HG02870 (cell line): ENCODE measurements around the gene LSM8.
A peak's percentile ranks its signal among the peaks of the same experiment; 100 is the strongest.
"Not testable (repeated sequence)": the region's sequence is repeated elsewhere in the genome, so short reads cannot be mapped to it uniquely, and the experiment has no call there.

Experiments used
- ATAC-seq: cut with Tn5 transposase; IDR thresholded peaks from one replicate; pipeline ENCODE4 v1.9.1; 2021; ENCODE audit warnings: mild to moderate bottlenecking, moderate library complexity; ENCODE audit not compliant: unreplicated experiment

Gene LSM8

DNA sequence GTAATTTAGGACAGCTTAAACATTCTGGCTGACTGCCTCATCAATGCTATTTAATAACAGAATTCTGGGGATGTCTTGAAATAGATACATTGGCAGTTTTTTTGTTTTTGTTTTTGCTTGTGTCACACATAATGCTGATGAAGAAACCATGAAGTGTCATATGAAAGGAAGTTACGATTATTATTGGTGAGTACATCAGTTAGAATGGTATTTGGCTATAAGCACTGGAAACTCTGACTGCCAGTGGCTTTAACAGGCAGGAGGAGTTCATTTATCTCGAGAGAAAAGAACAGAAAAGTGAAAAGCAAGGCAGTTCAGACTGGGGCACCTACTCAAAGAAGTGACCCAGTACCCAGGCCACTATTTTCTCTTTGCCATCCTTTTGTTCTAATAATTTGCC, 18.1 kb downstream of the LSM8 start:
- ATAC-seq = no peak

DNA sequence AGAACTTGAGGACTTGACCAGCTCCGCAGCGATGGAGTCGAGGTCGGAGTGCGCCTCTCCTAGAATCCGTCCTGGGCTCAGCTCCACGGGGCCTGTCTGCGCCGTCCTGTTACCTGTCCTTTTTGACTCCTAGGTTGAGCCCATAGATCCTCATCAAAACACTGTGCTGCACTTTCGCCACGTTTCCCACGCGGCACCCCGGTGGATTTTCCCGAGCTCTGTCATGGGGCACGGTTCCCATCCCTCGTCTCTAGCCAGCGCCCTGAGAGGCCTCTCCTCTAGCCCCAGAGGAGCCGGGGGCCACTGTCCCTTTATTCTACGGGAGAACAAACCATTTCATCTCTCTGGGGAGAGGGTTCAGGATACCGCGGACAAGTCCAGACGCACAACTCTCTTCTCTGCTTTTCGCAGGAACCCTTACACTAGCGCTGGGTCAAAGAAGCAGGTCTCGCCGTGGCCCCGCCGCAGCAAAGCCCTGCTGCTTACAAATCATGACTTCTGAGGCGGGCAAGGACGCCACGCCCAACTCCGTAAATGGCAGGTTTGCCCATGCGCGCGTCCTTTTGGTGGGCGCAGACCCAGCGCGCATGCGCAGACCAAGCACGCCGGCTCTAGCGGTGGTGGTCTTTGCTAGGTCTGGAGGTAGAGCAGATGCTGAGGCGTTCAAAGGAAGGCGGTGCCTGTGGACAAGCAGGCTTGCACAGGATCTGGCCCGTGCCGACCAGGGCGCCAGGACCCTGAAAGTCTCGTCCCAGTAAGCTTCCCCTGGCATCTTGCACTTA, 30.3 kb downstream of the LSM8 start:
- peak; percentile 96 for ATAC-seq

DNA sequence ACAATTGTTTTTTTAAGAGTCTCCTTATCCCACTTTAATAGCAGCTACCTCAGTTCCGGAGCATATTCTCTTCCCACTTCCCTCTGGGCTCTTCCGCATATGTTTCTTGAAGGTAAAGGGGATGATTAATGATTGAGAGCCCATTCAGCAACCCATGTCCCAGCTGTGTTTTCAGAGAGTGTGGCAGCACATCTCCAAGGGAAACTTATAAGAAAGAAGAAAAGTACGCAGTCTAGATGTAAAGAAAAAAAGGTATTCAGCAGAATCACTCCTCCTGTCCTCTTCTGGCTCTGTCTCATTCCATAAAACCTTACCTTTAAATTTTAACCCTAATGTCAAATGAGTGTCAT, 30.8 kb downstream of the LSM8 start:
- peak; percentile 1 for ATAC-seq

DNA sequence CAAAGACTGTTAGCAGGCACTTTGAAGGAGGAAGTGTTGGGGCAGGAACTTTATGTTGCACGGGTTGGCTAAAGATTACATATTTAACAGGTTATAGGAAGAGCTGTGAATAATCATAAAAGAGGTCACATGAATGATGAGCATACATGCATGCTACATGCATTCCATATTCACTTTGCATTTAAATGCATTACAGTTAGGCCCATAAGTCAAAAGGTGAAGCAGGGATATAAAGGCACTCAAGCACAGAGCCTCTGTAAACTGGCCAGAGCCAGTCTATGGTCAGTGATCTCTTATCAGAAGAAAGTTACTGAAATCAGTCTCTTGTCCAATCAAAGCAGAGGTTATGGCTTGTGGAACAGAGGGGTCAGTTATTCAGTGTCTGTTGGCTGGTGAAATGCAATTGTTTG, 33.3 kb downstream of the LSM8 start:
- no peak for ATAC-seq

DNA sequence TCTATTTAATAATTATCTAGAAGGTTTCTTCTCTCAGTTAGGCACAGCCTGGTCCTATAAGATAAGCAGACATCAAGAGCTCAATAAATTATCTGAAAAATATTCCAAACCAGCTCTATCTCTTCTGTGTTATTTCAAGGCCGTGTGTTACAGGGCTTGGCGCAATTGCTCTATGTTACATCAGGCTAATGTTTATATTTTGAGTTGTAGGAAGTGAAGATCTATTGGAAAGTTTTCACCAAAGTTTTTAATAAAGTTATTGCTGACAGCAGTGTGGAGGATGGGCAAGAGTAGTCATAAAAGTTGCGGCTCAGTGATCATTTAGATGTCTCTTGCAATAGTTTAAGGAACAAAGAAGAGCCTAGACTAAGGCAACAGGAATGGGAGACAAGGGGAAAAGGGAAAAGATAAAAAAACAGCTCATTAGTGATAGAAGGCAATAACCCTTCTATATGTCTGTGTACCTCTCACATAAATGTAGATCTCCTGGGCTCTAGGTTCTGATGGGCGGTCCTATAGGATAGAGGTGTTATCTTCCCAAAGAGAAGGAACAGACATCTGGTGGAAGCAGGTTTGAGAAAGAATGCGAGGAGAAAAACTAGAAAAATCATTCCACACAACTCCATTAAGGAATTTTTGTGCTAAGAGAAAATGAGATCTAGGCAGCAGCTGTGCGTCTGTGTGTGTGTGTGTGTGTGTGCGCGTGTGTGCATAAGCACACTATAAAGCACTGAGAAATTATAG, 34.6 kb downstream of the LSM8 start:
- no peak for ATAC-seq

DNA sequence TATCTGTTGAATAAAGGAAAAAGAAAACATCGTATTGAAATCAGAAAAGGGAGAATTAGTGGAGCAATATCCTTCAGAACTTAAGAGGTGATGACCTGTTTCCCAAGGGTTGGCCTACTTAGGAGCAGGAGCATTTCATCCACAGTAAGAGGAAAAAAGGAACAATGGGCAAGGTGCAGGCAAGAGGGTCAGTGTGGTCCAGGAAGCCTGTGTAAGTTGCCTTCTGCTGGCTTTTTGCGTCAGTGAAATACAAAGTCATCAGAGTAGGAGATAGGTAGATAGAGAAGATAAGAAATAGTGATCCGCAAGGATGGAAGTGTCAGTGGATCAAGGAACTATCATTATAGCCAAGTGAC, 35.2 kb downstream of the LSM8 start:
- no peak for ATAC-seq

DNA sequence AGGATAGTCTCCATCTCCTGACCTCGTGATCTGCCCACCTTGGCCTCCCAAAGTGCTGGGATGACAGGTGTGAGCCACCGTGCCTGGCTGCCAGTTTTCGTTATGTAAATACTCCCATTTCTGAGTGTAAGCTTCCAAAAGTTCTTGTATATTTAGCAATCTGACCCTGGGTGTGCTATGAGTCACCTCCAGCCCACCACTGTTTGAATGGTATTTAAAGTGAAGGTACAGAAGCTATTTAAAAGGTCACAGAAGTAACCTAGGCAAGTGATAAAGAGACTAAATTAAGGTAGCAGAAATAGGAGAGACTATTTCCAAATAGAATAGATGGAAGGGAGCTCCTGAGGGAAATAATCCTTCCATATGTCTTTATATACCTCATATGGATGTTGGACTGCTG, 36.6 kb downstream of the LSM8 start:
- no peak for ATAC-seq

DNA sequence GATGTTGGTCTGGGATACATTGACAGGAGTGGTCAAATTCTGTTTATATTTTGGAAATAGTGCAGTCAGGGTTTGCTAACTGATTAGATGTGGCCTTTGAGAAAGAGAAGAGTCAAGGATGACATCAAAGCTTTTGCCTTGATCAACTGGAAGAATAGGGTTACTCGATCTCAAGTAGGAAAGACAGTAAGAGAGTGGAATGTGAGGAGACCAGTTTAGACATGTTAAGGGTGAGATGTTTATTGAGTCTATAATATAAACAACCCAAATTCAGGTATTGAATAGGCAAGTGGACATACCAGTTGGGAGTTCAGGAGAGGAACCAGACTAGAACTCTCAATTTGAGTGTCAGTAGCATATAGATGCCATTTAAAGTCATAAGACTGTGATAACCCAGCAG, 38.6 kb downstream of the LSM8 start:
- ATAC-seq = no peak

DNA sequence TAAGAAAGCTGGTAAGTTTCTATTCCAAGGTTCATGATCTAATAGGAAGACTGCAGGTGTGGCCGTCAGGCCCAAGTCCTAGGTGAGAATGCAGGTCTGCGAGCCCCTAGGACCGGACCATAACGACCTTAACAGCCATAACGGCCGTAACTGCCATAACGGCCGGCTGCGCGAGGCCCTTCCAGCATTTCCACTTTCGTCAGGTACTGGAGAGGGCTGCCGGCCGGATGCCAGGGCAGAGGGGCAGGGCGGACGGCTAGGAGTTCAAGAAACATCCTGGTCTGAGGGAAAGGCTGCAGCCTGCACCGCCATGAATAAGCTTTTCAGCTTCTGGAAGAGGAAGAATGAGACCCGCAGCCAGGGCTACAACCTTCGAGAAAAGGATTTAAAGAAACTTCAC, 40.6 kb downstream of the LSM8 start, which contains the start of gene ANKRD7:
Gene ANKRD7, plus strand, starts transcription at position 184 of the 400 bp plus-strand sequence. Its CDS starts 127 bp downstream, at position 311.
- no peak for ATAC-seq

DNA sequence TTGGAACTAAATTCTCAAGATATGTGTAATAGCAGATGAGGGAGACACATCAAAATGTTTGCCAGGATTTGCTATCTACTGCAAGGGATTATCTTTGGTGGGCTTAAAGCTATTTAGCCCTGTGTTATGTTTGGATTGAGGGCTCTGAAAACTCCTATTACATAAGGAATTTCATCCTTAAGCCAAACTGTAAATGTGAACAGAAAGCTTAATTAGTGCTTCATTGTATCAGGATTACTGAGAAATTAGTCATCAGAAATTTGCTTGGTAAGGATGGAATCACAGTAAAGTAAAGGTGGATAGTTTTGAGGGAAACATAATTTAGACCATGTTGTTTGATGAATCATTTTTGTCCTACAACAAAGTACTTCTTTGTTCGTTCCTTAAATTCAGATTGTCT, 48.9 kb downstream of the LSM8 start:
- ATAC-seq = no peak

DNA sequence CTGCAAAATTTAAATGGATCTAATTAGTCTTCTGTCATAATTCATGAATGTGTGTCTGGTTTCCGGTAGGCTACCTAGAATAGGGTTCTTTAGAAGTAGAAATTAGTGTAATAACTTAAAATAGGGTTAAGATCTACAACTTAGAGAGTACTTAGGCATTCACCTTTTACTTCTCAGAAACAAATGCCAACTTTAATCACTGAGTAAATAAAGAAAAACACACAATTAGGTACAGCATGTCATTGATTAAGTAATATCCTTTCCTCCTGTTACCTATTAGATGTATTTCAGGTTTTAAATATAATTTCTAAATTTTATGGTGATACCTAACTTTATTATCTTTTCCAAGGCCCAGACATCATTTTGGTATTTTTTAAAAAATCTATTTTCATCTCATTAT, 49.8 kb downstream of the LSM8 start:
- no peak for ATAC-seq

DNA sequence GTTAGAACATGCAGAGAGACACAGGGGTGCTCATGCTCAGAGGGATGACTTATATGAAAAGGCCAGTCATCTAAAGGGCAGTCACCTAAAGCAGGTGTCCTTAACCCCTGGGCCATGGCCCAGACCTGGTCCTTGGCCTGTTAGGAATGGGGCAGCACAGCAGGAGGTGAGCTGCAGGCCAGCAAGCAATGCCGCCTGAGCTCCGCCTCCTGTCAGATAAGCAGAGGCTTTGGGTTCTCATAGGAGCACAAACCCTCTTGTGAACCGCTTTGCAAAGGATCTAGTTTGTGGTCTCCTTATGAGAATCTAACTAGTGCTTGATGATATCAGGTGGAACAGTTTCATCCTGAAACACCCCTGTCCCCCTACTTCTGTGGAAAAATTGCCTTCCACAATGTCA, 55.0 kb downstream of the LSM8 start:
- no peak for ATAC-seq

DNA sequence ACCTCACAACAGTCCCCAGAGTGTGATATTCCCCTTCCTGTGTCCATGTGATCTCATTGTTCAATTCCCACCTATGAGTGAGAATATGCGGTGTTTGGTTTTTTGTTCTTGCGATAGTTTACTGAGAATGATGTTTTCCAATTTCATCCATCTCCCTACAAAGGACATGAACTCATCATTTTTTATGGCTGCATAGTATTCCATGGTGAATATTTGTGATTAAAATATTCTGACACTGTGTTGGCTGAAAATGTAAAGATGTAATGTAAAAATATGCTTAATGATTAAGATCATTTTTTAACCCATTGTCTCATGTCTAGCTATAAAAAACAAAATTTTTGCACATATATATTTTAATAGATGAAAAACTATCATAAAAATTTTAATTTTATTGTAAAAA, 56.4 kb downstream of the LSM8 start:
- not testable (repeated sequence) for ATAC-seq
